Measurements from ENCODE around the gene INMT.

The INMT gene

GRCh38 chr7:30738026-30738915 is 13.7 kb upstream of the INMT start:
- no peaks in the 10 kb centered on the region for H3F3A ChIP-seq (ENCODE audit: insufficient read depth, low read length)
- H3K27ac ChIP-seq (ENCODE audit: low read depth, low read length, poor library complexity, severe bottlenecking) = no peak overlapping the region
- no peak for TF ChIP-seq EZH2 (IDR thresholded peaks at IDR 0.05; ENCODE audit: borderline replicate concordance, low read length)
- no peak for TF ChIP-seq CTCF (IDR thresholded peaks at IDR 0.05; ENCODE audit: low read length)
- H3K4me3 ChIP-seq (ENCODE audit: low read depth, low read length, poor library complexity, severe bottlenecking) = no peak overlapping the region
- H2AFZ ChIP-seq (ENCODE audit: low read length) = no peak overlapping the region
- no peaks in the 10 kb centered on the region for H3K79me2 ChIP-seq (ENCODE audit: insufficient read depth, low read length)
- H3K4me1 ChIP-seq (ENCODE audit: insufficient read depth, low read length, severe bottlenecking) = no peaks in the 10 kb centered on the region
- H3K4me2 ChIP-seq (ENCODE audit: low read length) = no peak overlapping the region
- no peaks in the 10 kb centered on the region for H3K9me2 ChIP-seq (ENCODE audit: low read depth, low read length)
- H3K9ac ChIP-seq (ENCODE audit: low read length) = no peak overlapping the region
- no peaks in the 10 kb centered on the region for H3K9me3 ChIP-seq (ENCODE audit: low read length)
- H4K20me1 ChIP-seq (ENCODE audit: insufficient read depth, low read length) = no peaks in the 10 kb centered on the region
- peaks cover 9% of the 10 kb centered on the region; the same call in 1 of the 2 replicates for H3K27me3 ChIP-seq (ENCODE audit: insufficient read depth, low read length)
- H3K36me3 ChIP-seq (ENCODE audit: insufficient read depth, low read length) = no peaks in the 10 kb centered on the region

- no peaks in the 10 kb centered on the region for H3K9me2 ChIP-seq (ENCODE audit: low read depth, low read length)
- H3K36me3 ChIP-seq (ENCODE audit: insufficient read depth, low read length) = no peaks in the 10 kb centered on the region
- H3K27ac ChIP-seq (ENCODE audit: low read depth, low read length, poor library complexity, severe bottlenecking) = no peak overlapping the region
- no peaks in the 10 kb centered on the region for H4K20me1 ChIP-seq (ENCODE audit: insufficient read depth, low read length)
- no peaks in the 10 kb centered on the region for H3K4me1 ChIP-seq (ENCODE audit: insufficient read depth, low read length, severe bottlenecking)
- peaks cover 9% of the 10 kb centered on the region; the same call in 1 of the 2 replicates for H3K27me3 ChIP-seq (ENCODE audit: insufficient read depth, low read length)
- H3K9me3 ChIP-seq (ENCODE audit: low read length) = no peaks in the 10 kb centered on the region
- H3K79me2 ChIP-seq (ENCODE audit: insufficient read depth, low read length) = no peaks in the 10 kb centered on the region
- no peaks in the 10 kb centered on the region for H3F3A ChIP-seq (ENCODE audit: insufficient read depth, low read length)
- H2AFZ ChIP-seq (ENCODE audit: low read length) = no peak overlapping the region
- H3K4me3 ChIP-seq (ENCODE audit: low read depth, low read length, poor library complexity, severe bottlenecking) = no peak overlapping the region
- TF ChIP-seq CTCF (IDR thresholded peaks at IDR 0.05; ENCODE audit: low read length) = no peak
- TF ChIP-seq EZH2 (IDR thresholded peaks at IDR 0.05; ENCODE audit: borderline replicate concordance, low read length) = no peak
- H3K9ac ChIP-seq (ENCODE audit: low read length) = no peak overlapping the region
- H3K4me2 ChIP-seq (ENCODE audit: low read length) = no peak overlapping the region
These were observed 12.2 kb upstream of the INMT start for GRCh38 chr7:30739691-30740090.

- Histone ChIP-seq H4K20me1 (ENCODE audit: insufficient read depth, low read length) (no peaks in the 10 kb centered on the region), H3K4me1 (ENCODE audit: insufficient read depth, low read length, severe bottlenecking) (no peaks in the 10 kb centered on the region), H2AFZ (ENCODE audit: low read length) (no peak overlapping the region), H3F3A (ENCODE audit: insufficient read depth, low read length) (no peaks in the 10 kb centered on the region), H3K4me3 (ENCODE audit: low read depth, low read length, poor library complexity, severe bottlenecking) (no peak overlapping the region), H3K4me2 (ENCODE audit: low read length) (no peak overlapping the region), H3K27me3 (ENCODE audit: insufficient read depth, low read length) (peaks cover 9% of the 10 kb centered on the region; the same call in 1 of the 2 replicates), H3K79me2 (ENCODE audit: insufficient read depth, low read length) (no peaks in the 10 kb centered on the region), H3K36me3 (ENCODE audit: insufficient read depth, low read length) (no peaks in the 10 kb centered on the region), H3K9ac (ENCODE audit: low read length) (no peak overlapping the region), H3K27ac (ENCODE audit: low read depth, low read length, poor library complexity, severe bottlenecking) (no peak overlapping the region), H3K9me3 (ENCODE audit: low read length) (no peaks in the 10 kb centered on the region), H3K9me2 (ENCODE audit: low read depth, low read length) (no peaks in the 10 kb centered on the region)
- TF ChIP-seq EZH2 (IDR thresholded peaks at IDR 0.05; ENCODE audit: borderline replicate concordance, low read length) (no peak), CTCF (IDR thresholded peaks at IDR 0.05; ENCODE audit: low read length) (peak; percentile 100)
These were observed 11.3 kb upstream of the INMT start for GRCh38 chr7:30740417-30741181.

Data from OCI-LY1 (cell line).